H9 (cell line): ENCODE data around the gene TRIM32. TPM values are rescaled to one million over a fixed set of nuclear protein-coding genes. Genes with fewer than 3 reads are reported as not detected.

Experiments
- DNase-seq: peaks from one replicate; pipeline ENCODE4 v3.0.0-alpha.2; 2017
- H2AFZ ChIP-seq: one replicate; pipeline ENCODE4 v1.6.1; 2013; ENCODE audit warnings: mild to moderate bottlenecking, low read length, control low read depth, moderate library complexity
- H2AK5ac ChIP-seq: 2 replicates; pipeline ENCODE4 v1.6.1; 2013; ENCODE audit warnings: low read length, control low read depth, mixed read lengths; ENCODE audit not compliant: insufficient read length
- H2BK120ac ChIP-seq: one replicate; pipeline ENCODE4 v1.6.1; 2013; ENCODE audit warnings: low read depth, mild to moderate bottlenecking, low read length, control low read depth, inconsistent platforms; ENCODE audit not compliant: poor library complexity, severe bottlenecking
- H2BK12ac ChIP-seq: 2 replicates; pipeline ENCODE4 v1.6.1; 2013; ENCODE audit warnings: low read length, control low read depth, mixed read lengths, low read depth; ENCODE audit not compliant: insufficient read length
- H2BK15ac ChIP-seq: 2 replicates; pipeline ENCODE4 v1.6.1; 2013; ENCODE audit warnings: low read depth, low read length, control low read depth
- H2BK20ac ChIP-seq: one replicate; pipeline ENCODE4 v1.6.1; 2013; ENCODE audit warnings: low read depth, mild to moderate bottlenecking, low read length, control low read depth, inconsistent platforms; ENCODE audit not compliant: poor library complexity, severe bottlenecking
- H2BK5ac ChIP-seq: 2 replicates; pipeline ENCODE4 v1.6.1; 2013; ENCODE audit warnings: low read length, control low read depth, mixed read lengths; ENCODE audit not compliant: insufficient read length
- H3K14ac ChIP-seq: 2 replicates; pipeline ENCODE4 v1.6.1; 2013; ENCODE audit warnings: low read length, control low read depth; ENCODE audit not compliant: insufficient read depth
- H3K18ac ChIP-seq: 2 replicates; pipeline ENCODE4 v1.6.1; 2013; ENCODE audit warnings: low read depth, mild to moderate bottlenecking, mixed read lengths, low read length, control low read depth; ENCODE audit not compliant: insufficient read length
- H3K23ac ChIP-seq: 2 replicates; pipeline ENCODE4 v1.6.1; 2013; ENCODE audit warnings: low read length, control low read depth, mixed read lengths, low read depth; ENCODE audit not compliant: insufficient read length
- H3K23me2 ChIP-seq: 2 replicates; pipeline ENCODE4 v1.6.1; 2013; ENCODE audit warnings: low read depth, mild to moderate bottlenecking, mixed read lengths, low read length, control low read depth; ENCODE audit not compliant: insufficient read length, poor library complexity, severe bottlenecking
- H3K27ac ChIP-seq: 2 replicates; pipeline ENCODE4 v1.5.1; 2013; ENCODE audit warnings: low read length, control low read depth, mixed read lengths, low read depth; ENCODE audit not compliant: insufficient read length
- H3K27me3 ChIP-seq: 2 replicates; pipeline ENCODE4 v1.6.1; 2013; ENCODE audit warnings: low read length, control low read depth, inconsistent platforms; ENCODE audit not compliant: insufficient read depth
- H3K4ac ChIP-seq: 2 replicates; pipeline ENCODE4 v1.6.1; 2013; ENCODE audit warnings: low read depth, mild to moderate bottlenecking, control low read depth, inconsistent platforms, low read length, moderate library complexity
- H3K4me1 ChIP-seq: 2 replicates; pipeline ENCODE4 v1.6.1; 2013; ENCODE audit warnings: low read length, control low read depth, inconsistent platforms; ENCODE audit not compliant: insufficient read depth
- H3K4me2 ChIP-seq: 2 replicates; pipeline ENCODE4 v1.6.1; 2013; ENCODE audit warnings: low read length, control low read depth, mixed read lengths; ENCODE audit not compliant: insufficient read length, insufficient read depth
- H3K56ac ChIP-seq: 2 replicates; pipeline ENCODE4 v1.6.1; 2013; ENCODE audit warnings: low read depth, mild to moderate bottlenecking, mixed read lengths, low read length, control low read depth; ENCODE audit not compliant: insufficient read length
- H3K79me1 ChIP-seq: 2 replicates; pipeline ENCODE4 v1.6.1; 2013; ENCODE audit warnings: low read depth, mild to moderate bottlenecking, moderate library complexity, low read length, control low read depth, inconsistent platforms; ENCODE audit not compliant: insufficient read depth, poor library complexity, severe bottlenecking
- H3K79me2 ChIP-seq: 2 replicates; pipeline ENCODE4 v1.6.1; 2013; ENCODE audit warnings: low read length, control low read depth, inconsistent platforms; ENCODE audit not compliant: insufficient read depth
- H3K9ac ChIP-seq: 2 replicates; pipeline ENCODE4 v1.6.1; 2013; ENCODE audit warnings: low read length, control low read depth, mixed read lengths; ENCODE audit not compliant: insufficient read length; ENCODE audit errors: extremely low read depth
- H3K9me3 ChIP-seq: one replicate; pipeline ENCODE4 v1.6.1; 2013; ENCODE audit warnings: low read depth, low read length, inconsistent platforms; ENCODE audit not compliant: control insufficient read depth
- H3T11ph ChIP-seq: one replicate; pipeline ENCODE4 v1.6.1; 2013; ENCODE audit warnings: mild to moderate bottlenecking, low read length, control low read depth, inconsistent platforms
- H4K20me1 ChIP-seq: one replicate; pipeline ENCODE4 v1.6.1; 2013; ENCODE audit not compliant: control insufficient read depth, insufficient read length, insufficient read depth
- H4K5ac ChIP-seq: 2 replicates; pipeline ENCODE4 v1.6.1; 2013; ENCODE audit warnings: low read depth, mild to moderate bottlenecking, mixed read lengths, low read length, control low read depth; ENCODE audit not compliant: insufficient read length
- H4K8ac ChIP-seq: replicated peaks from 2 replicates; pipeline ENCODE4 v1.6.1; 2013; ENCODE audit warnings: low read length, control low read depth, mixed read lengths, low read depth; ENCODE audit not compliant: insufficient read length
- H4K91ac ChIP-seq: 2 replicates; pipeline ENCODE4 v1.6.1; 2013; ENCODE audit warnings: low read depth, mild to moderate bottlenecking, moderate library complexity, mixed read lengths, low read length, control low read depth; ENCODE audit not compliant: insufficient read length
- H3K27ac Mint-ChIP-seq, 3 experiments: 2 replicates in 2 of 3; 3 replicates in 1 of 3; pipeline ENCODE4 v1.8.0; 2020 to 2021; ENCODE audit warnings: mixed read lengths in 3 of 3, mild to moderate bottlenecking in 1 of 3, moderate library complexity in 1 of 3
- H3K27me3 Mint-ChIP-seq: 2 replicates; pipeline ENCODE4 v1.8.0; 2021; ENCODE audit warnings: low read depth, mild to moderate bottlenecking, moderate library complexity, mixed read lengths
- H3K36me3 Mint-ChIP-seq, 3 experiments: 2 replicates in 2 of 3; 3 replicates in 1 of 3; pipeline ENCODE4 v1.8.0; 2020 to 2021; ENCODE audit warnings: low read depth in 3 of 3, mixed read lengths in 3 of 3; ENCODE audit not compliant: insufficient read depth in 1 of 3
- H3K4me1 Mint-ChIP-seq, 2 experiments: 2 replicates each; pipeline ENCODE4 v1.8.0; 2020; ENCODE audit warnings: mixed read lengths in 2 of 2
- H3K4me3 Mint-ChIP-seq, 2 experiments: 2 replicates in 1 of 2; 3 replicates in 1 of 2; pipeline ENCODE4 v1.8.0; 2020 to 2021; ENCODE audit warnings: mild to moderate bottlenecking in 2 of 2, mixed read lengths in 2 of 2, moderate library complexity in 1 of 2
- H3K9me3 Mint-ChIP-seq, 2 experiments: 2 replicates in 1 of 2; 3 replicates in 1 of 2; pipeline ENCODE4 v1.8.0; 2020; ENCODE audit warnings: mild to moderate bottlenecking in 2 of 2, mixed read lengths in 2 of 2, moderate library complexity in 1 of 2
- WGBS: extraction: QIAGEN DNeasy Blood & Tissue Kit; methylation state at CpG from one replicate; pipeline ENCODE4 v1.1.7; 2013; ENCODE audit warnings: missing lambda C conversion rate, low lambda C conversion rate, mixed read lengths; ENCODE audit not compliant: insufficient read length; ENCODE audit errors: extremely low coverage; 5-methylcytosine and 5-hydroxymethylcytosine counted together
- total RNA-seq: library from RNA; stranded (reverse); gene quantifications from 2 replicates; pipeline ENCODE4 v1.2.1, GENCODE V29; 2021
- TF ChIP-seq, protein P1 (sequence below): fragments of 200-600 bp; sonication (generic); conservative IDR thresholded peaks from 3 replicates; pipeline ENCODE4 v1.8.0; 2021; ENCODE audit warnings: antibody characterized with exemption, mild to moderate bottlenecking

Gene TRIM32
- total RNA-seq, 1 experiment from 2014 or later, result 12.9 TPM

DNA sequence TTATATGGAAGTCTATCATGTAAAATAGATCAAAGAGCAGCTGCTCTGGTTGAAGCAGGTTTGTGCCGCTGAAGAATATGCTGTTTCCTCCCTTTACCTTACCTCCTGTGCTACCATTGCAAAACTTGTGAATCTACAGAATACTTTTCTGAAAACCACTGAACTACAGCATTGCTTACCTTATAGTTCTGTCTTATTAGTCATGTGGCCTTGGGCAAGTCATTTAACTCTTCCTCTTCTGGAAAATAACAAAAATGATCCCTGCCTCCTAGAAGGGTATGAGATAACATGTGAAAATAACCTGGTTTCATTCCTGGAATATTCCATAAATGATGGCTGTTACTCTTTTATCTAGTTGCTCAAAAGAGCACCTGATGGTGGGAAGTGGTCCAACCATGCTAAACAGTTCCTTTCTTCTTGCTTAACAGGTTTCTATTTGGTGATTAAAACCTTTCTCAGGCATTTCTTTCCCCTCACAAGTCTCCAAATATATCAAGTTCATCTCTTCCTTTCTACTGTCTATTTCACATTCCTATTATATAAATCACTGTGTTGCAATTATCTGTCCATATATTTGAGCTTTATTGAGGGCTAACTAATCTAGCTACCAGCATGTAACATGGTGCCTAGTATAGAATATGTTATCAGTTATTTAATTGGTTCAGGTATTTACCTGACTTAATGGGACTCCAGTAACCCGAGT lies 15.0 kb downstream of the TRIM32 start:
- Histone ChIP-seq H3T11ph (no peak overlapping the region), H3K27ac (no peak overlapping the region), H3K23ac (no peak overlapping the region), H4K5ac (no peak overlapping the region), H4K8ac (no peak overlapping the region), H3K9ac (no peak overlapping the region), H2BK15ac (no peak overlapping the region), H3K79me2 (no peaks in the 10 kb centered on the region), H2BK5ac (no peak overlapping the region), H3K79me1 (no peaks in the 10 kb centered on the region), H4K91ac (no peak overlapping the region), H2AFZ (no peak overlapping the region), H4K20me1 (no peaks in the 10 kb centered on the region), H2BK12ac (no peak overlapping the region), H3K27me3 (no peaks in the 10 kb centered on the region), H2AK5ac (no peak overlapping the region), H3K14ac (no peak overlapping the region), H3K18ac (no peak overlapping the region), H2BK120ac (no peak overlapping the region), H3K23me2 (no peaks in the 10 kb centered on the region), H3K9me3 (no peaks in the 10 kb centered on the region), H3K4me1 (peaks cover 3% of the 10 kb centered on the region; the same call in 1 of the 2 replicates), H3K4me2 (no peak overlapping the region), H3K4ac (no peak overlapping the region), H3K56ac (no peak overlapping the region), H2BK20ac (no peak overlapping the region)
- Mint-ChIP-seq H3K4me3 (no peak overlapping the region), H3K27ac (no peak overlapping the region; a peak in 1 of 7 replicates), H3K9me3 (no peaks in the 10 kb centered on the region), H3K36me3 (peaks cover 14 to 29% (median 29%) of the 10 kb centered on the region in 3 experiments), H3K27me3 (no peaks in the 10 kb centered on the region), H3K4me1 (peaks cover 7 to 8% of the 10 kb centered on the region in 2 experiments)
- TF ChIP-seq, protein P1, sequence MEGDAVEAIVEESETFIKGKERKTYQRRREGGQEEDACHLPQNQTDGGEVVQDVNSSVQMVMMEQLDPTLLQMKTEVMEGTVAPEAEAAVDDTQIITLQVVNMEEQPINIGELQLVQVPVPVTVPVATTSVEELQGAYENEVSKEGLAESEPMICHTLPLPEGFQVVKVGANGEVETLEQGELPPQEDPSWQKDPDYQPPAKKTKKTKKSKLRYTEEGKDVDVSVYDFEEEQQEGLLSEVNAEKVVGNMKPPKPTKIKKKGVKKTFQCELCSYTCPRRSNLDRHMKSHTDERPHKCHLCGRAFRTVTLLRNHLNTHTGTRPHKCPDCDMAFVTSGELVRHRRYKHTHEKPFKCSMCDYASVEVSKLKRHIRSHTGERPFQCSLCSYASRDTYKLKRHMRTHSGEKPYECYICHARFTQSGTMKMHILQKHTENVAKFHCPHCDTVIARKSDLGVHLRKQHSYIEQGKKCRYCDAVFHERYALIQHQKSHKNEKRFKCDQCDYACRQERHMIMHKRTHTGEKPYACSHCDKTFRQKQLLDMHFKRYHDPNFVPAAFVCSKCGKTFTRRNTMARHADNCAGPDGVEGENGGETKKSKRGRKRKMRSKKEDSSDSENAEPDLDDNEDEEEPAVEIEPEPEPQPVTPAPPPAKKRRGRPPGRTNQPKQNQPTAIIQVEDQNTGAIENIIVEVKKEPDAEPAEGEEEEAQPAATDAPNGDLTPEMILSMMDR, result no peak
- DNase-seq, result no peak
- WGBS, result no CpG with 5 or more reads among the region's 2 CpGs
